Liver (tissue), 9 donors: ENCODE data around the gene NDUFS6. TPM values are rescaled to one million over a fixed set of nuclear protein-coding genes. Genes with fewer than 3 reads are reported as not detected.

ENCODE experiments used
- DNase-seq: peaks from one replicate; pipeline ENCODE4 v3.0.0-alpha.2; 2017; ENCODE audit warnings: low spot score
- H3K27ac ChIP-seq, 2 donors: one replicate each; pipeline ENCODE4 v1.7.0; 2013; ENCODE audit warnings: inconsistent platforms in 2 of 2, low read length in 2 of 2, control low read depth in 1 of 2, low read depth in 1 of 2, mild to moderate bottlenecking in 1 of 2
- H3K27me3 ChIP-seq, 4 donors: one replicate each; pipeline versions ENCODE4 v1.6.1 to v1.7.0; 2013; ENCODE audit warnings: low read length in 3 of 4, inconsistent platforms in 1 of 4, mild to moderate bottlenecking in 1 of 4, moderate library complexity in 1 of 4; ENCODE audit not compliant: control insufficient read depth in 4 of 4, insufficient read depth in 4 of 4
- H3K36me3 ChIP-seq, 4 donors: one replicate each; pipeline versions ENCODE4 v1.6.1 to v1.7.0; 2013; ENCODE audit warnings: low read length in 3 of 4, mild to moderate bottlenecking in 3 of 4, low read depth in 1 of 4, moderate library complexity in 1 of 4; ENCODE audit not compliant: control insufficient read depth in 4 of 4, insufficient read depth in 3 of 4
- H3K4me1 ChIP-seq, 4 donors: one replicate each; pipeline versions ENCODE4 v1.6.1 to v1.7.0; 2013; ENCODE audit warnings: low read length in 3 of 4, mild to moderate bottlenecking in 3 of 4, moderate library complexity in 1 of 4; ENCODE audit not compliant: control insufficient read depth in 4 of 4, insufficient read depth in 4 of 4
- H3K4me3 ChIP-seq, 3 donors: one replicate each; pipeline versions ENCODE4 v1.6.1 to v1.7.0; 2013; ENCODE audit warnings: low read length in 3 of 3, control low read depth in 1 of 3, low read depth in 1 of 3, mild to moderate bottlenecking in 1 of 3
- H3K9ac ChIP-seq, 2 donors: one replicate each; pipeline ENCODE4 v1.7.0; 2013; ENCODE audit warnings: low read length in 2 of 2, mild to moderate bottlenecking in 2 of 2, moderate library complexity in 2 of 2, control low read depth in 1 of 2, low read depth in 1 of 2
- H3K9me3 ChIP-seq, 4 donors: one replicate each; pipeline versions ENCODE4 v1.6.1 to v1.7.0; 2013; ENCODE audit warnings: low read length in 3 of 4; ENCODE audit not compliant: control insufficient read depth in 4 of 4
- FOXA1 ChIP-seq: IDR thresholded peaks from 2 replicates; pipeline ENCODE4 v1.6.1; 2016; ENCODE audit warnings: antibody characterized with exemption
- FOXA2 ChIP-seq: IDR thresholded peaks from 2 replicates; pipeline ENCODE4 v1.6.1; 2016; ENCODE audit warnings: antibody characterized with exemption
- GABPA ChIP-seq, 2 donors: IDR thresholded peaks in 1 of 2; conservative IDR thresholded peaks in 1 of 2; 2 replicates each; pipeline ENCODE4 v1.6.1; 2016; ENCODE audit warnings: antibody characterized with exemption in 2 of 2, mild to moderate bottlenecking in 1 of 2, moderate library complexity in 1 of 2
- HNF4A ChIP-seq, 2 donors: conservative IDR thresholded peaks; 2 replicates each; pipeline ENCODE4 v1.6.1; 2016; ENCODE audit warnings: antibody characterized with exemption in 2 of 2, mild to moderate bottlenecking in 2 of 2
- HNF4G ChIP-seq: IDR thresholded peaks from 2 replicates; pipeline ENCODE4 v1.6.1; 2016; ENCODE audit warnings: antibody characterized with exemption
- JUND ChIP-seq, 2 donors: IDR thresholded peaks; 2 replicates each; pipeline ENCODE4 v1.6.1; 2016; ENCODE audit warnings: antibody characterized with exemption in 2 of 2
- NR2F2 ChIP-seq: IDR thresholded peaks from 2 replicates; pipeline ENCODE4 v1.6.1; 2016; ENCODE audit warnings: antibody characterized with exemption
- RAD21 ChIP-seq, 2 donors: IDR thresholded peaks; 2 replicates each; pipeline ENCODE4 v1.6.1; 2016; ENCODE audit warnings: antibody characterized with exemption in 2 of 2, mild to moderate bottlenecking in 2 of 2
- RXRA ChIP-seq, 2 donors: IDR thresholded peaks; 2 replicates each; pipeline ENCODE4 v1.6.1; 2017 to 2018; ENCODE audit warnings: antibody characterized with exemption in 2 of 2, mild to moderate bottlenecking in 1 of 2
- SP1 ChIP-seq: IDR thresholded peaks from 2 replicates; pipeline ENCODE4 v1.6.1; 2018; ENCODE audit warnings: antibody characterized with exemption, mild to moderate bottlenecking
- TAF1 ChIP-seq: conservative IDR thresholded peaks from 2 replicates; pipeline ENCODE4 v1.6.1; 2016; ENCODE audit warnings: antibody characterized with exemption, mild to moderate bottlenecking
- YY1 ChIP-seq: IDR thresholded peaks from 2 replicates; pipeline ENCODE4 v1.6.1; 2016; ENCODE audit warnings: antibody characterized with exemption, mild to moderate bottlenecking
- WGBS: extraction: QIAGEN DNeasy Blood & Tissue Kit; methylation state at CpG from one replicate; pipeline ENCODE4 v1.1.7; 2013; 5-methylcytosine and 5-hydroxymethylcytosine counted together
- polyA plus RNA-seq, 2 donors: library from polyadenylated mRNA; stranded (reverse) in 1 of 2; unstranded in 1 of 2; fragments of 200-250 nt in 1 of 2; fragments of >200 nt in 1 of 2; fragmentation: Nextera tagmentation in 1 of 2; extraction: Ambion mirVana in 1 of 2; gene quantifications; one replicate each; pipeline versions ENCODE4 v1.2.1 to v1.2.3, GENCODE V29; 2013 to 2015
- total RNA-seq, 2 donors: library from RNA; depleted of rRNA; stranded (reverse); fragments of >200 nt; gene quantifications; one replicate each; pipeline ENCODE4 v1.2.3, GENCODE V29; 2014
- TF ChIP-seq, protein P1 (sequence below): fragments of 150-350 bp; IDR thresholded peaks from 2 replicates; pipeline ENCODE4 v1.5.1; 2017; ENCODE audit warnings: improper control_type of control experiment, low read depth, low read length; ENCODE audit not compliant: missing input control
- TF ChIP-seq, protein P2 (sequence below): IDR thresholded peaks from 2 replicates; pipeline ENCODE4 v1.6.1; 2016; ENCODE audit warnings: antibody characterized with exemption
- TF ChIP-seq, protein P3 (sequence below): IDR thresholded peaks from 2 replicates; pipeline ENCODE4 v1.6.1; 2016; ENCODE audit warnings: antibody characterized with exemption, mild to moderate bottlenecking
- TF ChIP-seq, protein P4 (sequence below): IDR thresholded peaks from 2 replicates; pipeline ENCODE4 v1.6.1; 2016; ENCODE audit warnings: antibody characterized with exemption
- TF ChIP-seq, protein P5 (sequence below): IDR thresholded peaks from 2 replicates; pipeline ENCODE4 v1.6.1; 2016; ENCODE audit warnings: antibody characterized with exemption
- donor health status: healthy.
- donor health status: healthy.
- donor health status: healthy.
- donor health status: healthy.
- donor health status: healthy.

The NDUFS6 gene
- total and polyA plus RNA-seq, 4 donors = 18.7 to 82.5 (median 47.3) TPM

DNA sequence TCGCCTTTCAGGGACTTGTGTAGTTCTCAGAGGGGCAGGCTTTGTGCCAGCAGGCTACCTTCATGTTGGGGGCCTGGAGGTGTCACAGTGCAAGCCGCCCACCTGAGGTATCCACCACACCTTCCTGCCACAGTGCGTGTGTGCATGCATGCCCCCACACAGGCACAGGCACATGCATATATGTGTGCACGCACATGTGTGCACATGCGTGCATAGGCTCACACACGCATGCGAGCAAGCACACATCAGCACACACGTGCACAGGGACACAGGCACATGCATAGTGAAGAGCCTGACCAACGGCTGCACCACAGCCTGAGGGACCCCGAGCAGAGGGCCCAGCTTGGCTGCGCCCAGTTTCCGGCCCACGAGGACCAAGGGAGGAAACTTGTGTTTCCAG lies 45.4 kb downstream of the NDUFS6 start:
- Histone ChIP-seq H3K27me3 (peaks cover 0 to 3% (median 0%) of the 10 kb centered on the region in 4 donors), H3K27ac (no peak overlapping the region), H3K9ac (no peak overlapping the region), H3K4me3 (no peak overlapping the region), H3K9me3 (no peaks in the 10 kb centered on the region), H3K4me1 (no peaks in the 10 kb centered on the region), H3K36me3 (no peaks in the 10 kb centered on the region)
- DNase-seq = no peak
- TF ChIP-seq HNF4G = no peak
- no peak for TF ChIP-seq TAF1
- no peak for TF ChIP-seq RAD21 (IDR thresholded peaks at IDR 0.05)
- no peak for TF ChIP-seq FOXA2
- no peak for TF ChIP-seq NR2F2
- TF ChIP-seq, protein P1, sequence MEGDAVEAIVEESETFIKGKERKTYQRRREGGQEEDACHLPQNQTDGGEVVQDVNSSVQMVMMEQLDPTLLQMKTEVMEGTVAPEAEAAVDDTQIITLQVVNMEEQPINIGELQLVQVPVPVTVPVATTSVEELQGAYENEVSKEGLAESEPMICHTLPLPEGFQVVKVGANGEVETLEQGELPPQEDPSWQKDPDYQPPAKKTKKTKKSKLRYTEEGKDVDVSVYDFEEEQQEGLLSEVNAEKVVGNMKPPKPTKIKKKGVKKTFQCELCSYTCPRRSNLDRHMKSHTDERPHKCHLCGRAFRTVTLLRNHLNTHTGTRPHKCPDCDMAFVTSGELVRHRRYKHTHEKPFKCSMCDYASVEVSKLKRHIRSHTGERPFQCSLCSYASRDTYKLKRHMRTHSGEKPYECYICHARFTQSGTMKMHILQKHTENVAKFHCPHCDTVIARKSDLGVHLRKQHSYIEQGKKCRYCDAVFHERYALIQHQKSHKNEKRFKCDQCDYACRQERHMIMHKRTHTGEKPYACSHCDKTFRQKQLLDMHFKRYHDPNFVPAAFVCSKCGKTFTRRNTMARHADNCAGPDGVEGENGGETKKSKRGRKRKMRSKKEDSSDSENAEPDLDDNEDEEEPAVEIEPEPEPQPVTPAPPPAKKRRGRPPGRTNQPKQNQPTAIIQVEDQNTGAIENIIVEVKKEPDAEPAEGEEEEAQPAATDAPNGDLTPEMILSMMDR = no peak
- TF ChIP-seq HNF4A (conservative IDR thresholded peaks at IDR 0.05) = no peak
- TF ChIP-seq, protein P2, sequence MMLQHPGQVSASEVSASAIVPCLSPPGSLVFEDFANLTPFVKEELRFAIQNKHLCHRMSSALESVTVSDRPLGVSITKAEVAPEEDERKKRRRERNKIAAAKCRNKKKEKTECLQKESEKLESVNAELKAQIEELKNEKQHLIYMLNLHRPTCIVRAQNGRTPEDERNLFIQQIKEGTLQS = no peak
- 82% methylated on average over 13 of the region's 13 CpGs for WGBS

DNA sequence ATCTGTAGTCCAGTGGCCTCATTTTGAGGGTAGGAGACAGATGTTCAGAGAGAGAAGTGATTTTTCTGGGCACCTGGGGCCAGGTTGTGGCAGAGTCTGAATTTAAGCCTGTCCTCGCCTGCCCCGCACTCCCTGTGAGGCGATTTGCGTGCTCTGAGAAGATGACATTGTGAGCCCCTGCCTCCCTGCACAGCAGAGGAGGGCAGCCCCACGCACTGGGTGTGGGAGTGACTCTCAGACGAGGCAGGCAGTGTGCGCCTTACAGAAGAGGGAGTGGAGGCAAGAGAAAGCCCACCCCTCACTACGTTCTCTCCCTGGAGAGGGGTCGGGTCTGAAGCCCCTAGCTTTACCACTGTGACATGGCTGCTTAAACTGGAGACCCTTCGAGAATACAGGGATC lies 45.8 kb downstream of the NDUFS6 start:
- Histone ChIP-seq H3K36me3 (no peaks in the 10 kb centered on the region), H3K9me3 (no peaks in the 10 kb centered on the region), H3K27me3 (peaks cover 0 to 6% (median 0%) of the 10 kb centered on the region in 4 donors), H3K27ac (no peak overlapping the region), H3K9ac (no peak overlapping the region), H3K4me1 (no peaks in the 10 kb centered on the region), H3K4me3 (no peak overlapping the region)
- TF ChIP-seq RXRA (IDR thresholded peaks at IDR 0.05) (no peak), JUND (IDR thresholded peaks at IDR 0.05) (no peak), NR2F2 (no peak), GABPA (IDR thresholded peaks at IDR 0.05 in 1 of 2, conservative IDR thresholded peaks at IDR 0.05 in 1 of 2) (no peak), FOXA1 (no peak), FOXA2 (no peak), YY1 (no peak), RAD21 (IDR thresholded peaks at IDR 0.05) (no peak), HNF4A (conservative IDR thresholded peaks at IDR 0.05) (no peak), SP1 (no peak)
- TF ChIP-seq, protein P1 = no peak
- TF ChIP-seq, protein P2 = no peak
- TF ChIP-seq, protein P3, sequence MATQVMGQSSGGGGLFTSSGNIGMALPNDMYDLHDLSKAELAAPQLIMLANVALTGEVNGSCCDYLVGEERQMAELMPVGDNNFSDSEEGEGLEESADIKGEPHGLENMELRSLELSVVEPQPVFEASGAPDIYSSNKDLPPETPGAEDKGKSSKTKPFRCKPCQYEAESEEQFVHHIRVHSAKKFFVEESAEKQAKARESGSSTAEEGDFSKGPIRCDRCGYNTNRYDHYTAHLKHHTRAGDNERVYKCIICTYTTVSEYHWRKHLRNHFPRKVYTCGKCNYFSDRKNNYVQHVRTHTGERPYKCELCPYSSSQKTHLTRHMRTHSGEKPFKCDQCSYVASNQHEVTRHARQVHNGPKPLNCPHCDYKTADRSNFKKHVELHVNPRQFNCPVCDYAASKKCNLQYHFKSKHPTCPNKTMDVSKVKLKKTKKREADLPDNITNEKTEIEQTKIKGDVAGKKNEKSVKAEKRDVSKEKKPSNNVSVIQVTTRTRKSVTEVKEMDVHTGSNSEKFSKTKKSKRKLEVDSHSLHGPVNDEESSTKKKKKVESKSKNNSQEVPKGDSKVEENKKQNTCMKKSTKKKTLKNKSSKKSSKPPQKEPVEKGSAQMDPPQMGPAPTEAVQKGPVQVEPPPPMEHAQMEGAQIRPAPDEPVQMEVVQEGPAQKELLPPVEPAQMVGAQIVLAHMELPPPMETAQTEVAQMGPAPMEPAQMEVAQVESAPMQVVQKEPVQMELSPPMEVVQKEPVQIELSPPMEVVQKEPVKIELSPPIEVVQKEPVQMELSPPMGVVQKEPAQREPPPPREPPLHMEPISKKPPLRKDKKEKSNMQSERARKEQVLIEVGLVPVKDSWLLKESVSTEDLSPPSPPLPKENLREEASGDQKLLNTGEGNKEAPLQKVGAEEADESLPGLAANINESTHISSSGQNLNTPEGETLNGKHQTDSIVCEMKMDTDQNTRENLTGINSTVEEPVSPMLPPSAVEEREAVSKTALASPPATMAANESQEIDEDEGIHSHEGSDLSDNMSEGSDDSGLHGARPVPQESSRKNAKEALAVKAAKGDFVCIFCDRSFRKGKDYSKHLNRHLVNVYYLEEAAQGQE = no peak
- TF ChIP-seq, protein P4, sequence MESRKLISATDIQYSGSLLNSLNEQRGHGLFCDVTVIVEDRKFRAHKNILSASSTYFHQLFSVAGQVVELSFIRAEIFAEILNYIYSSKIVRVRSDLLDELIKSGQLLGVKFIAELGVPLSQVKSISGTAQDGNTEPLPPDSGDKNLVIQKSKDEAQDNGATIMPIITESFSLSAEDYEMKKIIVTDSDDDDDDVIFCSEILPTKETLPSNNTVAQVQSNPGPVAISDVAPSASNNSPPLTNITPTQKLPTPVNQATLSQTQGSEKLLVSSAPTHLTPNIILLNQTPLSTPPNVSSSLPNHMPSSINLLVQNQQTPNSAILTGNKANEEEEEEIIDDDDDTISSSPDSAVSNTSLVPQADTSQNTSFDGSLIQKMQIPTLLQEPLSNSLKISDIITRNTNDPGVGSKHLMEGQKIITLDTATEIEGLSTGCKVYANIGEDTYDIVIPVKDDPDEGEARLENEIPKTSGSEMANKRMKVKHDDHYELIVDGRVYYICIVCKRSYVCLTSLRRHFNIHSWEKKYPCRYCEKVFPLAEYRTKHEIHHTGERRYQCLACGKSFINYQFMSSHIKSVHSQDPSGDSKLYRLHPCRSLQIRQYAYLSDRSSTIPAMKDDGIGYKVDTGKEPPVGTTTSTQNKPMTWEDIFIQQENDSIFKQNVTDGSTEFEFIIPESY = no peak
- TF ChIP-seq, protein P5, sequence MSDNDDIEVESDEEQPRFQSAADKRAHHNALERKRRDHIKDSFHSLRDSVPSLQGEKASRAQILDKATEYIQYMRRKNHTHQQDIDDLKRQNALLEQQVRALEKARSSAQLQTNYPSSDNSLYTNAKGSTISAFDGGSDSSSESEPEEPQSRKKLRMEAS = no peak
- WGBS = 75% methylated on average over 10 of the region's 10 CpGs
- DNase-seq = no peak
